Fibroblast of pulmonary artery (primary cell): ENCODE data around the gene NRXN3.

Source experiments
- DNase-seq: peaks from one replicate; pipeline ENCODE4 v3.0.0-alpha.2; 2010; ENCODE audit warnings: low read depth
- H3K4me3 ChIP-seq: replicated peaks from 2 replicates; pipeline ENCODE4 v1.5.1; 2011; ENCODE audit warnings: low read depth, mild to moderate bottlenecking, control low read depth, low read length, moderate library complexity
- CTCF ChIP-seq: IDR thresholded peaks from 2 replicates; pipeline ENCODE4 v1.5.1; 2011; ENCODE audit warnings: mild to moderate bottlenecking, control low read depth, low read length, inconsistent platforms; ENCODE audit errors: missing control alignments

Gene NRXN3

GRCh38 chr14:78709795-78710557 is 539.8 kb downstream of the NRXN3 start:
- no peak for DNase-seq
- TF ChIP-seq CTCF = no peak
- H3K4me3 ChIP-seq = no peak overlapping the region

GRCh38 chr14:78710963-78711362 is 540.8 kb downstream of the NRXN3 start:
- DNase-seq = no peak
- no peak overlapping the region for H3K4me3 ChIP-seq
- no peak for TF ChIP-seq CTCF

- H3K4me3 ChIP-seq = no peak overlapping the region
- TF ChIP-seq CTCF = no peak
- no peak for DNase-seq
Observed at GRCh38 chr14:78713716-78714115, 543.5 kb downstream of the NRXN3 start.

GRCh38 chr14:78714711-78715110 is 544.5 kb downstream of the NRXN3 start:
- no peak overlapping the region for H3K4me3 ChIP-seq
- TF ChIP-seq CTCF = no peak
- DNase-seq = no peak

- no peak overlapping the region for H3K4me3 ChIP-seq
- DNase-seq = no peak
- TF ChIP-seq CTCF = no peak
Observed at GRCh38 chr14:78721756-78722480, 551.7 kb downstream of the NRXN3 start.

- TF ChIP-seq CTCF = no peak
- no peak for DNase-seq
- no peak overlapping the region for H3K4me3 ChIP-seq
Observed at GRCh38 chr14:78725086-78725485, 554.9 kb downstream of the NRXN3 start.

- DNase-seq = no peak
- TF ChIP-seq CTCF = no peak
- H3K4me3 ChIP-seq = no peak overlapping the region
Observed at GRCh38 chr14:78737116-78737515, 566.9 kb downstream of the NRXN3 start.
